Lower leg skin (tissue), 3 donors: ENCODE results near the gene SEC22A.

Experiments used
- POLR2A ChIP-seq, 2 donors: fragments of 450-650 bp; IDR thresholded peaks; one replicate each; pipeline ENCODE4 v1.6.1; 2016 to 2017; ENCODE audit warnings: antibody characterized with exemption in 2 of 2, mild to moderate bottlenecking in 1 of 2, moderate library complexity in 1 of 2
- TF ChIP-seq, protein P1 (sequence below), 3 donors: fragments of 450-650 bp; IDR thresholded peaks; one replicate each; pipeline ENCODE4 v1.5.1; 2016; ENCODE audit warnings: antibody characterized with exemption in 3 of 3, mild to moderate bottlenecking in 3 of 3, moderate library complexity in 2 of 3

DNA sequence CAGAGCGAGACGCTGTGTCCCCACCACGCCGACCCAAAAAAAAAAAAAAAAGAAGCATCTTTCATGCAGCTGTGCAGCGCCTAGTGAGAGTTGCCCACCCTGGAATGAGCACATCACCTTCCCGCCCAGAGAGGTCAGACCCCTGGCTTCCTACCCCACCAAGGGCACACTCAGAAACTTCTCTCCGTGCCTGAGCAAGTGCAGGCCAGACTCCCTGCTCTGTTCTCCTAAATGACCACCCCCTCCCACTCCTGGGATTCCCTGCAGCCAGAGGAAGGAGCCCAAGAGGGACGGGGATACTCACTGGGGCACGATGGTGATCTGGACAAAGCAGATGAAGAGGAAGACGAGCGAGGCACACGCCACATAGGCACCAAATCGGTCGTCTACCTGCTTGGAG, 116.0 kb downstream of the SEC22A start:
- TF ChIP-seq, protein P1, sequence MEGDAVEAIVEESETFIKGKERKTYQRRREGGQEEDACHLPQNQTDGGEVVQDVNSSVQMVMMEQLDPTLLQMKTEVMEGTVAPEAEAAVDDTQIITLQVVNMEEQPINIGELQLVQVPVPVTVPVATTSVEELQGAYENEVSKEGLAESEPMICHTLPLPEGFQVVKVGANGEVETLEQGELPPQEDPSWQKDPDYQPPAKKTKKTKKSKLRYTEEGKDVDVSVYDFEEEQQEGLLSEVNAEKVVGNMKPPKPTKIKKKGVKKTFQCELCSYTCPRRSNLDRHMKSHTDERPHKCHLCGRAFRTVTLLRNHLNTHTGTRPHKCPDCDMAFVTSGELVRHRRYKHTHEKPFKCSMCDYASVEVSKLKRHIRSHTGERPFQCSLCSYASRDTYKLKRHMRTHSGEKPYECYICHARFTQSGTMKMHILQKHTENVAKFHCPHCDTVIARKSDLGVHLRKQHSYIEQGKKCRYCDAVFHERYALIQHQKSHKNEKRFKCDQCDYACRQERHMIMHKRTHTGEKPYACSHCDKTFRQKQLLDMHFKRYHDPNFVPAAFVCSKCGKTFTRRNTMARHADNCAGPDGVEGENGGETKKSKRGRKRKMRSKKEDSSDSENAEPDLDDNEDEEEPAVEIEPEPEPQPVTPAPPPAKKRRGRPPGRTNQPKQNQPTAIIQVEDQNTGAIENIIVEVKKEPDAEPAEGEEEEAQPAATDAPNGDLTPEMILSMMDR (IDR thresholded peaks at IDR 0.05), result no peak
- no peak for TF ChIP-seq POLR2A (IDR thresholded peaks at IDR 0.05)
